Fibroblast of gingiva (primary cell): ENCODE measurements around the gene APCDD1L.
"Not testable (repeated sequence)": the region's sequence is repeated elsewhere in the genome, so short reads cannot be mapped to it uniquely, and the experiment has no call there.

ENCODE experiments used
- DNase-seq: peaks from one replicate; pipeline ENCODE4 v3.0.0-alpha.2; 2011; ENCODE audit warnings: low read depth

APCDD1L gene

GRCh38 chr20:58545565-58546415 lies 30.6 kb upstream of the APCDD1L start:
- no peak for DNase-seq

DNA sequence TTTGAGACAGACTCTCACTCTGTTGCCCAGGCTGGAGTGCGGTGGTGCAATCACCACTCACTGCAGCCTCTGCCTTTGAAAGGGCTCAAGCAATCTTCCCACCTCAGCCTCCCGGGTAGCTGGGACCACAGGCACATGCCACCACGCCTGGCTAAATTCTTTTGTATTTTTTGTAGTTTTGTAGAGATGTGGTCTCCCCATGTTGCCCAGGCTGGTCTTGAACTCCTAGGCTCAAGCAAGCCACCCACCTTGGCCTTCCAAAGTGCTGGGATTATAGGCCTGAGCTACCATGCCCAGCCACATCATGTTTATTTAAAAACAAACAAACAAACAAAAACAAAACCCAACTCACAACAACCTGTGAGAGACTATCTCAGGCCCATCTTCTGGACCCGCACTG lies 29.7 kb upstream of the APCDD1L start:
- DNase-seq, result no peak

- DNase-seq, result no peak
Measured at GRCh38 chr20:58544286-58544685, 29.1 kb upstream of the APCDD1L start.

- DNase-seq, result no peak
Measured at GRCh38 chr20:58543274-58543673, 28.1 kb upstream of the APCDD1L start.

DNA sequence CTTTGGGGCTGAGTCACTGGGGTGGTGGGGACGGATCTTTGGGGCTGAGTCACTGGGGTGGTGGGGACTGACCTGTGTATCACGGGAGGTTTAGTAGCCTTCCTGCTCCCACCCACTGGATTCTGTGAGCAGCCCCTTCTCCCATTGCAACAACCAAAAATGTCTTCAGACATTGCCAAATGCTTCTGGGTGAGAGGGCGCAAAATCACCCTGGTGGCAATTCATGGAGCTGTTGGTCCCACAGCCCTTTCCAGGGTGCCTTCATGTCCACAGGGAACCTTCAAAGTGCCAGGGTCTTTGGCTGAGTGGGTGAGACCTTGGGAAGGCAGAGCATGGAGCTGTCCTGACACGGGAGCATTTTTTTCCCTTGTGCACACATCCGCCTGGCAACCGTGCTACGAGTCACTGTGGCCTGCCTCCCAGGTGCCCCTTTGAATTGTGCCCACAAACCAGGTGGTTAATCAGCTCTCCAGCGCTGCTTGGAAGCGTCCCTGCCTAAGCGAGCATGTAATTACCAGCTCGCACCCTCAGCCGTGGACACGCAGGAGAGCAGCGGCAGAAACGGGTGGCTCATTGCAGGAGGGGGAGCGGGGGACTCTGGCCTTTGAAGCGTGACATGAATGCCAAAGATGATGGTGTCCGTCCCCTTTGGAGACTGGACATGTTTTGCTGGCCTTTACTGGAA lies 27.4 kb upstream of the APCDD1L start:
- DNase-seq, result no peak

DNA sequence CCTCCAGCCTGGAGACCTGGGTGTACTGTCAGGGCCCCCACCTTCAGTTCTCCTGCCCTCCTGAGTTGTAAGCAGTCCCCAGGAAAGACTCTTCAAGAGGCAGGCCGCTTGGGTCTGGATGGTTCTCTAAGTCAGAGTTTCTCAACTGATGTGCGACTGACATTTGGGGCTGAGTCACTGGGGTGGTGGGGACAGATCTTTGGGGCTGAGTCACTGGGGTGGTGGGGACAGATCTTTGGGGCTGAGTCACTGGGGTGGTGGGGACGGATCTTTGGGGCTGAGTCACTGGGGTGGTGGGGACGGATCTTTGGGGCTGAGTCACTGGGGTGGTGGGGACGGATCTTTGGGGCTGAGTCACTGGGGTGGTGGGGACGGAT lies 26.8 kb upstream of the APCDD1L start:
- DNase-seq, result not testable (repeated sequence)

DNA sequence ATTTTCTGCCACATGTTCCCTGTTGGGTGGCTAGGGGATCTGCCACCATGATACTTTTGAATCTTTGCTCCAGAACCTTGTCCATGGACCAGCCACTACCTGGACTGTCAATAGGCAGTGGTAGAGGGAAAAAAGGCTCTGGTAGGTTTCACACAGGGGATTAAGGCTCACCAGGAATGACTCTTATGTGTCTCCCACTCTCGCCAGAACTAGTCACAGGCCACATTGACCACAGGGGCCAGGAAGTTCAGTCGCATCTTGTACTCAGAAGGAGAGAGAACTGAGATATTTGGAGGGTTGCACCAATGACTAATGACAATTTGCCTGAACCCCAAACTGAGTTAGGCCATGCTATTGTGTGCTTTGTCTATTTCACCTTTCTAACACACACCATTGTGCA lies 23.6 kb upstream of the APCDD1L start:
- DNase-seq, result no peak

GRCh38 chr20:58537831-58538230 lies 22.6 kb upstream of the APCDD1L start:
- DNase-seq, result no peak

GRCh38 chr20:58536289-58536688 lies 21.1 kb upstream of the APCDD1L start:
- no peak for DNase-seq

DNA sequence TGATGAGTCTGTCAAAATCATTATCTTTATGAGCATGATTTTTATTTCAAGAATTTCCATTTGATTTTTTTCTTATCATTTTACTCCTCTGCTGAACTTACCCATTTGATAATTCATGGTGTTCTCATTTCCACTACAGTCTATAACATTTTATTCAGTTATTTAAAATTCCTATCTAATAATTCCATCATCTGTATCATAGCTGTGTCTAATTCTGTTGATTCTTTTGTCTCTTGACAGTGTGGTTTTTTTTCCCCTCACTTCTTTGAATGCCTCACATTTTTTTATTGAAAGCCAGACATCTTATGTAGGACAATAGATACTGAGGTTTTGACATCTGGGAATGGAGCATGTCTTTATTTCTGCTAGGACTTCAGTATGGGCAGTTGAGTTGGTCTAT lies 16.5 kb upstream of the APCDD1L start:
- DNase-seq, result no peak

- DNase-seq, result no peak
Measured at GRCh38 chr20:58531063-58531462, 15.9 kb upstream of the APCDD1L start.

- no peak for DNase-seq
Measured at GRCh38 chr20:58528412-58528811, 13.2 kb upstream of the APCDD1L start.

DNA sequence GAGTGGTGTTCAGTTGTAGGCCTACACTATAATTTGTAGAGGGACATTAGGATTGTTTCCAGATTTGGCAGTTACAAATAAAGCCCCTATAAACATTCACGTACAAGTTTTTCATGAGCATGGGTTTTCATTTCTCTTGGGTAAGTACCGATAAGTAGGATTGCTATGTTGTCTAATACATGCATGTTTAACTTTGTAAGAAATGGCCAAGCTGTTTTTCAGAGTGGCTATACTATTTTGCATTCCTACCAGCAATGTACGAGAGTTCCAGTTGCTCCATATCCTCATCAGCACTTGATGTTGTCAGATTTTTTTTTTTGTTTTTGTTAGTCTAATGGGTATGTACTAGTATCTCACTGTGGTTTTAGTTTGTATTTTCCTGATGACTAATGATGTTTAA lies 11.2 kb upstream of the APCDD1L start:
- DNase-seq, result no peak

DNA sequence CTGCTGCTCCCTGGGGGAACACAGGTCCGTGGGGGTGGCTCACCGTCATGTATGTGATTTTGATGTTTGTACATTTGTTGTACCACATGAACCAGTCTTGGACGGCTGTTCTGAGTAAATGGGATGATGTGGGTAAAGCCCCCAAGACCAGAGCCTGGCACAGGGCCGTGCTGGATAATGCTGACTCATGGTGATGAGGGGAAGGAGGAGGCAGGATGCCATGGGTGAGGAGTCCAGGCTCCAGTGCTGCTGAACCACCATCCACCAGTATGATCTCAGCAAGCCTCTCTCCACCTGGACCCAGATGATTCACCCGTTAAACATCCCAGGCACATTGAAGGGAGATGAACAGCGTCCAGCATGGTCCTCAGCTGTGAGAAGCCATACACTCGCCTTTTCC lies 9.6 kb upstream of the APCDD1L start:
- DNase-seq, result no peak

DNA sequence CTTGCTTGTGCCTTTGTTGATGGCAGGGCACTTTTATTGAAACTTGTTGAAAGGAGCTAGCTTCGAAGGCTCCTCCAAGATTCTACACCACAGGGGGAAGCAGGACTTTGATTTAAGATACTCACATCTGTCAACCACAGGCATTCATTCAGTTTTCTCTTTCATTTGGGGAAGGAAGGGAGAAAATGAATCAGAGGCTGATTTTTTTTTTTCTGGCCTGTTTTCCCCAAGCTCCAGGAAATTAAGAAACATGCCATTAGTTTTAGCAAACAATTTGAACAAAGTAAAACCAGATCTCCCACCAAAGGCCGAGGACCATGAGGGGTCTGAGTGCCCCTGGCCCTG lies 8.7 kb upstream of the APCDD1L start:
- no peak for DNase-seq

- no peak for DNase-seq
Measured at GRCh38 chr20:58523072-58523970, 8.1 kb upstream of the APCDD1L start.

- no peak for DNase-seq
Measured at GRCh38 chr20:58522666-58523065, 7.5 kb upstream of the APCDD1L start.

GRCh38 chr20:58521763-58522162 lies 6.6 kb upstream of the APCDD1L start:
- no peak for DNase-seq

GRCh38 chr20:58519940-58520712 lies 4.9 kb upstream of the APCDD1L start:
- no peak for DNase-seq

DNA sequence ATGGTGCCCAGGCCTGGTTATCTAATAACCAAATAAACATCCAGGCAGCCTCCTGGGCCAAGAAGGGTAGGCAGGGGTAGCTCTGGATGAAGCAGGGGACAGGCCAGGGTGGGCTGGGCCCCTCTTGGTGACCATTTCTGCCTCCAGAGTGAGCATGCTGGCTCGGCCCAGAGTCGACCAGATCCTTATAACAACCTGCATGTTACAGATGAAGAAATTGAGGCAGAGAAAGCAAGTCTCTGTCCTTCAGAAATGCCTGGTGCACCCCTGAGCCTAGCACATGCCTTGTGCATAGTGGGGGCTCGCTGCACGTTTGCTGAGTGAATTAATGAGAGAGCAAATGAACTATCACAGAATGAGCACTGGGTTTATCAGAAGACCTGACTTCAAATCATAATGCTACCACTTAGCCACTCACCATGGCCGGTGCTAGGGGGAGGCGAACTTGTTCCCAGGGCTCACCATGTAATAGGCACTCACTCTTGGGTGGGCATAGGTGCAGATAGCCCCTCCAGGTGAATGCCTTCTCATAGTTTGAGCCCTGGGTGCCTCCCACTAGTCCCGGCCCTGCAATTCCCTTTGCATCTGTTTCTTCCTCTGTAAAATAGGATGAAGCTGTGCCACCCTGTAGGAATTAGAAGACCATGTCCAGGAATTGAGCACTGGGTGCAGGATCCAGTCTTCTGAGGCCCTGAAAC lies 3.8 kb upstream of the APCDD1L start:
- no peak for DNase-seq

- DNase-seq, result no peak
Measured at GRCh38 chr20:58518387-58518786, 3.2 kb upstream of the APCDD1L start.
